ENCODE data around the gene CDK6.

Gene CDK6

GRCh38 chr7:92668564-92668963 is 167.8 kb downstream of the CDK6 start:
- Histone ChIP-seq H3K4me2 (ENCODE audit: insufficient read depth, low read length, poor library complexity, severe bottlenecking) (no peak overlapping the region), H4K8ac (ENCODE audit: low read depth, low read length) (no peak overlapping the region), H2BK15ac (ENCODE audit: low read length) (no peak overlapping the region), H3K23ac (ENCODE audit: low read depth, low read length, poor library complexity) (no peak overlapping the region), H2BK120ac (ENCODE audit: low read depth, low read length) (no peak overlapping the region), H3K27me3 (ENCODE audit: control insufficient read depth in 3 of 3, insufficient read depth in 3 of 3, low read depth in 1 of 3, low read length in 3 of 3) (no peaks in the 10 kb centered on the region), H3K4ac (ENCODE audit: low read length) (no peak overlapping the region), H2AK5ac (ENCODE audit: low read depth, low read length) (no peak overlapping the region), H3K79me1 (ENCODE audit: low read depth, low read length) (no peaks in the 10 kb centered on the region), H2BK5ac (ENCODE audit: low read length) (no peak overlapping the region), H3K4me1 (ENCODE audit: control insufficient read depth in 2 of 2, insufficient read depth in 1 of 2, low read depth in 1 of 2, low read length in 2 of 2) (no peaks in the 10 kb centered on the region), H3K4me3 (ENCODE audit: low read length in 2 of 2) (no peak overlapping the region), H3K27ac (replicated peaks; ENCODE audit: low read length) (no peak overlapping the region), H3K18ac (ENCODE audit: low read length) (no peak overlapping the region), H2AFZ (ENCODE audit: low read length) (no peak overlapping the region), H3K36me3 (replicated peaks in 1 of 2; ENCODE audit: control insufficient read depth in 2 of 2, insufficient read depth in 2 of 2, low read length in 2 of 2) (peaks cover 0 to 39% of the 10 kb centered on the region in 2 donors), H3K9ac (ENCODE audit: low read depth, low read length, poor library complexity) (no peak overlapping the region), H2BK12ac (ENCODE audit: low read length) (no peak overlapping the region), H3K9me3 (replicated peaks in 1 of 2; ENCODE audit: control insufficient read depth in 2 of 2, insufficient read depth in 1 of 2, low read depth in 1 of 2, low read length in 2 of 2) (no peaks in the 10 kb centered on the region), H3K14ac (ENCODE audit: low read length) (no peak overlapping the region), H4K91ac (ENCODE audit: low read depth, low read length, poor library complexity) (no peak overlapping the region)
- DNase-seq (ENCODE audit: low spot score): no peak

GRCh38 chr7:92667816-92668535 is 168.4 kb downstream of the CDK6 start:
- no peak overlapping the region for H3K18ac ChIP-seq (ENCODE audit: low read length)
- H3K4me3 ChIP-seq (ENCODE audit: low read length in 2 of 2): no peak overlapping the region
- H4K8ac ChIP-seq (ENCODE audit: low read depth, low read length): no peak overlapping the region
- H4K91ac ChIP-seq (ENCODE audit: low read depth, low read length, poor library complexity): no peak overlapping the region
- no peak overlapping the region for H3K23ac ChIP-seq (ENCODE audit: low read depth, low read length, poor library complexity)
- H2BK5ac ChIP-seq (ENCODE audit: low read length): no peak overlapping the region
- no CpG with 5 or more reads among the region's 6 CpGs for WGBS, 2 donors (ENCODE audit: extremely low coverage in 2 of 2, insufficient read length in 2 of 2, insufficient replicate concordance in 1 of 2)
- H3K79me1 ChIP-seq (ENCODE audit: low read depth, low read length): no peaks in the 10 kb centered on the region
- no peak overlapping the region for H2BK12ac ChIP-seq (ENCODE audit: low read length)
- DNase-seq (ENCODE audit: low spot score): no peak
- H2BK15ac ChIP-seq (ENCODE audit: low read length): no peak overlapping the region
- H3K27ac ChIP-seq (replicated peaks; ENCODE audit: low read length): no peak overlapping the region
- H2AK5ac ChIP-seq (ENCODE audit: low read depth, low read length): no peak overlapping the region
- no peak overlapping the region for H2BK120ac ChIP-seq (ENCODE audit: low read depth, low read length)
- H3K4me2 ChIP-seq (ENCODE audit: insufficient read depth, low read length, poor library complexity, severe bottlenecking): no peak overlapping the region
- H3K9ac ChIP-seq (ENCODE audit: low read depth, low read length, poor library complexity): no peak overlapping the region
- H3K27me3 ChIP-seq (ENCODE audit: control insufficient read depth in 3 of 3, insufficient read depth in 3 of 3, low read depth in 1 of 3, low read length in 3 of 3): no peaks in the 10 kb centered on the region
- no peak overlapping the region for H2AFZ ChIP-seq (ENCODE audit: low read length)
- no peak overlapping the region for H3K4ac ChIP-seq (ENCODE audit: low read length)
- H3K36me3 ChIP-seq (replicated peaks in 1 of 2; ENCODE audit: control insufficient read depth in 2 of 2, insufficient read depth in 2 of 2, low read length in 2 of 2): peaks cover 0 to 39% of the 10 kb centered on the region in 2 donors
- no peaks in the 10 kb centered on the region for H3K4me1 ChIP-seq (ENCODE audit: control insufficient read depth in 2 of 2, insufficient read depth in 1 of 2, low read depth in 1 of 2, low read length in 2 of 2)
- H3K14ac ChIP-seq (ENCODE audit: low read length): no peak overlapping the region
- no peaks in the 10 kb centered on the region for H3K9me3 ChIP-seq (replicated peaks in 1 of 2; ENCODE audit: control insufficient read depth in 2 of 2, insufficient read depth in 1 of 2, low read depth in 1 of 2, low read length in 2 of 2)

GRCh38 chr7:92665926-92666325 is 170.4 kb downstream of the CDK6 start:
- Histone ChIP-seq H3K4me1 (ENCODE audit: control insufficient read depth in 2 of 2, insufficient read depth in 1 of 2, low read depth in 1 of 2, low read length in 2 of 2) (no peaks in the 10 kb centered on the region), H3K79me1 (ENCODE audit: low read depth, low read length) (no peaks in the 10 kb centered on the region), H2BK120ac (ENCODE audit: low read depth, low read length) (no peak overlapping the region), H4K8ac (ENCODE audit: low read depth, low read length) (no peak overlapping the region), H3K4me2 (ENCODE audit: insufficient read depth, low read length, poor library complexity, severe bottlenecking) (no peak overlapping the region), H3K18ac (ENCODE audit: low read length) (no peak overlapping the region), H3K36me3 (replicated peaks in 1 of 2; ENCODE audit: control insufficient read depth in 2 of 2, insufficient read depth in 2 of 2, low read length in 2 of 2) (peaks cover 0 to 34% of the 10 kb centered on the region in 2 donors), H3K23ac (ENCODE audit: low read depth, low read length, poor library complexity) (no peak overlapping the region), H3K4me3 (ENCODE audit: low read length in 2 of 2) (no peak overlapping the region), H3K9me3 (replicated peaks in 1 of 2; ENCODE audit: control insufficient read depth in 2 of 2, insufficient read depth in 1 of 2, low read depth in 1 of 2, low read length in 2 of 2) (no peaks in the 10 kb centered on the region), H4K91ac (ENCODE audit: low read depth, low read length, poor library complexity) (no peak overlapping the region), H2AFZ (ENCODE audit: low read length) (no peak overlapping the region), H2AK5ac (ENCODE audit: low read depth, low read length) (no peak overlapping the region), H3K27me3 (ENCODE audit: control insufficient read depth in 3 of 3, insufficient read depth in 3 of 3, low read depth in 1 of 3, low read length in 3 of 3) (no peaks in the 10 kb centered on the region), H3K27ac (replicated peaks; ENCODE audit: low read length) (no peak overlapping the region), H2BK15ac (ENCODE audit: low read length) (no peak overlapping the region), H3K14ac (ENCODE audit: low read length) (no peak overlapping the region), H3K9ac (ENCODE audit: low read depth, low read length, poor library complexity) (no peak overlapping the region), H3K4ac (ENCODE audit: low read length) (no peak overlapping the region), H2BK5ac (ENCODE audit: low read length) (no peak overlapping the region), H2BK12ac (ENCODE audit: low read length) (no peak overlapping the region)
- no CpG with 5 or more reads among the region's 2 CpGs for WGBS, 2 donors (ENCODE audit: extremely low coverage in 2 of 2, insufficient read length in 2 of 2, insufficient replicate concordance in 1 of 2)
- no peak for DNase-seq (ENCODE audit: low spot score)

- Histone ChIP-seq H3K79me1 (ENCODE audit: low read depth, low read length) (no peaks in the 10 kb centered on the region), H3K9me3 (replicated peaks in 1 of 2; ENCODE audit: control insufficient read depth in 2 of 2, insufficient read depth in 1 of 2, low read depth in 1 of 2, low read length in 2 of 2) (no peaks in the 10 kb centered on the region), H3K27me3 (ENCODE audit: control insufficient read depth in 3 of 3, insufficient read depth in 3 of 3, low read depth in 1 of 3, low read length in 3 of 3) (peaks cover 0 to 2% (median 0%) of the 10 kb centered on the region in 3 experiments), H2AFZ (ENCODE audit: low read length) (no peak overlapping the region), H3K4ac (ENCODE audit: low read length) (no peak overlapping the region), H3K4me2 (ENCODE audit: insufficient read depth, low read length, poor library complexity, severe bottlenecking) (no peak overlapping the region), H4K91ac (ENCODE audit: low read depth, low read length, poor library complexity) (no peak overlapping the region), H3K36me3 (replicated peaks in 1 of 2; ENCODE audit: control insufficient read depth in 2 of 2, insufficient read depth in 2 of 2, low read length in 2 of 2) (peaks cover 1 to 3% of the 10 kb centered on the region in 2 donors), H3K27ac (replicated peaks; ENCODE audit: low read length) (no peak overlapping the region), H3K18ac (ENCODE audit: low read length) (no peak overlapping the region), H3K4me1 (ENCODE audit: control insufficient read depth in 2 of 2, insufficient read depth in 1 of 2, low read depth in 1 of 2, low read length in 2 of 2) (no peaks in the 10 kb centered on the region), H3K9ac (ENCODE audit: low read depth, low read length, poor library complexity) (no peak overlapping the region), H2BK15ac (ENCODE audit: low read length) (no peak overlapping the region), H2BK120ac (ENCODE audit: low read depth, low read length) (no peak overlapping the region), H2BK12ac (ENCODE audit: low read length) (no peak overlapping the region), H4K8ac (ENCODE audit: low read depth, low read length) (no peak overlapping the region), H3K4me3 (ENCODE audit: low read length in 2 of 2) (no peak overlapping the region), H3K14ac (ENCODE audit: low read length) (no peak overlapping the region), H3K23ac (ENCODE audit: low read depth, low read length, poor library complexity) (no peak overlapping the region), H2AK5ac (ENCODE audit: low read depth, low read length) (no peak overlapping the region), H2BK5ac (ENCODE audit: low read length) (no peak overlapping the region)
- DNase-seq (ENCODE audit: low spot score): no peak
- WGBS, 2 donors (ENCODE audit: extremely low coverage in 2 of 2, insufficient read length in 2 of 2, insufficient replicate concordance in 1 of 2): no CpG with 5 or more reads among the region's 1 CpG
Observed at GRCh38 chr7:92661651-92662050, 174.7 kb downstream of the CDK6 start.

All from neuronal stem cell (in vitro differentiated cells).